GM18511 (cell line): Measurements from ENCODE around the gene LRRC9.
"Not testable (repeated sequence)": the region's sequence is repeated elsewhere in the genome, so short reads cannot be mapped to it uniquely, and the experiment has no call there.

ENCODE experiments used
- ATAC-seq: cut with Tn5 transposase; IDR thresholded peaks from one replicate; pipeline ENCODE4 v1.9.1; 2021; ENCODE audit warnings: mild to moderate bottlenecking, moderate library complexity; ENCODE audit not compliant: unreplicated experiment

LRRC9 gene

DNA sequence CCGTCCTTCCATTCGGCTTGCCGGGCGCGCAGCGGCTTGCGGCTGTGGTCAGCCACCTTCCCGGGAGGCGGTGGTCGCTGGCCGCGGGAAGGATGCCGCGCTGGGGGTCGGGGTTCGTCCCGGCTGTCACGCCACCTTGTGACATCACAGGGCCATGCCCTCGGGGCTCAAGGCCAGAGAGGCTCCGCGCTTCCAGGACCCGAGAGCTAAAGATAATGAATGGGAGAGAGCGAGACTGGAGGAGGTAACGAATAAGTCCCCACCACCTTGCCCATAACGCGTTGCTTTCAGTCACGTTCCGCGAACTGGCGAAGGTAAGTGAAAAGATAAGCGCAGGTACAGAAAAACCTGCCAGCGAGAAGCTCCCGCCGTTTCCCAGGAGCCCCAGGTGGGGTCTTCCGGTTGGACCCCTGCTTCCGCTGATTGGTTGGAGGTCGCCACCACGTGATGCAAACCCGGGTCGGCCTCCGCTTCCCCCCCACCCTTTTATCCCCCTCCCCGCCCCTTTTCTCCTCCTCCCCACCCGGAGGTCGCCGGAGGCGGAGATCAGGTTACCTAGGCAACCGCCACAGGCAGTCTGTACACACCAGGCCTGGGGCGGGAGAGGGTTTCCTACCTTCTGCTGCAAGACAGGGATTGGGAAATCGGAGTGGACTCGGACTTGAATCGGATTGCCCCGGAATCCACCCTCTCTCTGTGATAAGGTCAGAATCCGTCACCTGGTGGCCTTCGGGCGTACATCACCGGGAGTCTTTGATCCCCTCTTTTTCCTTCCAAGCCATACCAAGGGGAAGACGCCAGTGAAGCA, at the start of gene LRRC9:
Gene LRRC9, plus strand, starts transcription at position 575 of the 808 bp plus-strand sequence.
- peak; percentile 40 for ATAC-seq

GRCh38 chr14:59870277-59871165, 49.4 kb upstream of the LRRC9 start, which contains the start of gene RTN1:
RTN1 (minus strand) TSS chr14:59870776; CDS start chr14:59870630, 146 bp downstream.
- peak; percentile 75 for ATAC-seq

DNA sequence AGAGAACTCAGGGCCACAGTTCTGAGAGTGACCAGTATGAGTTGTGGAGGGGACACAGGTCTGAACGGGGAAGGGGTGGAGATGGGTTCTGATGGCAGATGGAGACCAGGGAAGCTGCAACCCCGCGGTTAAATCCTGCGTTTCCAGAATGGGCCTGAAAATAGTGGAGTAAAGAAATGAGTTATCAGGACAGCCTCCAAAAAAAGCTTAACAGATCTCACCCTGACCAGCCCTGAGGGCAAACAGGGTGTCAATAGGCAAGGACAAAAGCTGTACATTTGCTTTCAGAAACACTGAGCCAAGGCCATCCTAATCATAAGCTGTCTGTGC, 48.8 kb upstream of the LRRC9 start:
- no peak for ATAC-seq

DNA sequence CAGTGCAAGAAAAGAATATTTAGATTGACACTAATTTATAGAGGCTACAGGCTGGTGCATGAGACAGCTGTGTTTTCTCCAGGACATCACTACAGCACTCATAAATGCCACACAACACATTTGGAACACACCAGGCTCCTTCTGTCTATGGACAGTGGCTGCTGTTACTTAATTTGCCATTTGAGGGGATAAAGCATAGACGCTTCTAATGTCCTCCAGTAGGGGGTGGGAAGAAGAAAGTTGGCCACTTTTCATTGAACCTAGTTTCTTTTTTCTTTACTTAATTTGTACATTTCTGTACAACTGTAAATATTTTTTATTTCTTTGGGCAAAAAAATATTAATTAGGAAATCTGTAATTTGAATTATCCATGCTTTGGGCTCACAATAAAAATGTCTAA, 37.0 kb upstream of the LRRC9 start:
- no peak for ATAC-seq

- ATAC-seq, result no peak
These were observed 29.3 kb upstream of the LRRC9 start for GRCh38 chr14:59890676-59891075.

GRCh38 chr14:59895721-59896120, 24.2 kb upstream of the LRRC9 start:
- ATAC-seq, result no peak

- ATAC-seq, result no peak
These were observed 22.1 kb upstream of the LRRC9 start for GRCh38 chr14:59897757-59898383.

GRCh38 chr14:59900556-59900955, 19.4 kb upstream of the LRRC9 start:
- ATAC-seq, result no peak

GRCh38 chr14:59904184-59904583, 15.8 kb upstream of the LRRC9 start:
- no peak for ATAC-seq

- no peak for ATAC-seq
These were observed 14.8 kb upstream of the LRRC9 start for GRCh38 chr14:59905188-59905587.

DNA sequence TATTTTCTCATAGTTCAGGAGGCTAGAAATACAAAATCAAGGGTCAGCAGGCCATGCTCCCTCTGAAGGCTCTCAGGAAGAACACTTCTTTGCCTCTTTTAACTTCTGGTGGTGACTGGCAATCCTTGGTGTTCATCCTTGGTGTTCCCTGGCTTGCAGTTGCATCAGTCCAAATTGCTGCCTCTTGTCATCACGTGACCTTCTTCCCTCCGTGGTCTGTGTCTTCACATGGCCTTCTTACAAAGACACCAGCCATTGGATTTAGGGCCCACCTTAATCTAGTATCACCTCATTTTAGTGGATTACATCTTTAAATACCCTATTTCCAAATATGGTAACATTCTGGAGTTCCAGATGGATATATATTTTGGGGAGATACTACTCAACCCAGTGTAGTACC, 7.5 kb upstream of the LRRC9 start:
- ATAC-seq, result no peak

DNA sequence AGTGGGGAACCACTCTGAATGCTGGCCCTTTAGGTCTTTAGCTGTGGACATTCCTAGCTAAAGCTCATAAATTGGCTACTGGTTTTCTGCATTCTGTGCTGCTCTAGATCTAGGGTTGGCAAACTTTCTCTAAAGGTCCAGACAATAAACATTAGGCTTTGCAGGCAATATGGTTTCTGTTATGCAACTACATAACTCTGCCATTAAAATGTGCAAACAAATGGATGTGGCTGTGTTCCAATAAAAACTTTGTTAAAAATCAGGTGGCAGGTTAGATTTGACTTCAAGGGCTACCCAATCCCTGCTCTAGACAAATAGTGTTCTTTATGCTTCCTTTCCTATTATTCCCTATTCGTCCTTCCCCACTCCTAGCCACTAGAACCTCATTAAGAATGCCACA, 6.8 kb upstream of the LRRC9 start:
- no peak for ATAC-seq

DNA sequence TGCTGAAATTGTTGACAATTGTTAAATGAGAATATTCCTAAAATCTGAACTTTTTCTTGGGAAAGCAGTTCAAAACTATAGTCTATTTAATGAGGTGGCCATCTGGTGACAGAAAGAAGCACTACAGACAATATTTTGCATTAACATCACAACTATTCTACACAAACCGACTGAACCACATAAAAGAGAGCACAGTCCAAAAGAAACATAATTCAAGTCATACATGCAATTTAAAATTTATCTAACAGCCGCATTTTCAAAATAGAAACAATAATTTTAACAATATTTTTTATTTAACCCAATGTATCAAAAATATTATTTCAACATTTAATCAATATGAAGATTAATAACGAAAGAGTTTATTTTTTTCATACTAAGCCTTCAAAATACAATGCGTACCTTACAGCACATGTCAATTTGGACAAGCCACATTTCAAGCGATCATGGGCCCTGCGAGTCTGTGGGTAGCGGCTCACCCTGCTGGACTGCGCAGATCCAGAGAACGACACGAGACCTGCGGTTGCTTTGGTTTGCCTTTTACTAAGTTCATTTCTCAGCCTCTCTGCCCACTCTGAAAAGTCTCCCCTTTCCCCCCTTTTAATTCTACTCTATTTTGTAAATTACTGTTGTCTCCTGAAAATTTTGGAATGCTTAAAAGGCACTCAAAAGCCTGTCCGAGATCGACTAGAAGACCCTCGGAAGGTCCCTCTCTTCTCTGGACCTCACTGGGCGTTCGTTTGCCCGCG, 947 bp upstream of the LRRC9 start:
- ATAC-seq, result peak; percentile 77

- ATAC-seq, result no peak
These were observed 387 bp downstream of the LRRC9 start for GRCh38 chr14:59920378-59920683.

- no peak for ATAC-seq
These were observed 5.9 kb downstream of the LRRC9 start for GRCh38 chr14:59925797-59926196.

DNA sequence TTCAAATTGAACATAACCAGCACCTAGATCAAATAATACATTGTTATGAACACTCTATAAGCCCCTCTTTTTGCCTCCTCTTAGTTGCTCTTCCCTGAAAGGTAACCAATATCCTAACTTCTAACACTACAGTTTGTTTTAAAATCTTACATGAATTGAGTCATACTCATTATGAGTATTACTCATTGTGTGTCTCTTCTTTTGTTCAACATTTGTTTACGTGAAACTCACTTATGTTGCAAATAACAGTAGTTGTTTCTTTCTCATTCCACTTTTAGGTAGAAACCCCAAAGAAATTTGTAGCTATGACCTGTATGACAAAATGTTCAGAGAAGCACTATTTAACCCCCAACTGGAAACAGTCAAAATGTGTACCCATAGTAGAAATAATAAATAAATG, 6.6 kb downstream of the LRRC9 start:
- ATAC-seq, result no peak

GRCh38 chr14:59931237-59931636, 11.3 kb downstream of the LRRC9 start:
- ATAC-seq, result no peak

- ATAC-seq, result no peak
These were observed 16.2 kb downstream of the LRRC9 start for GRCh38 chr14:59936145-59936544.

DNA sequence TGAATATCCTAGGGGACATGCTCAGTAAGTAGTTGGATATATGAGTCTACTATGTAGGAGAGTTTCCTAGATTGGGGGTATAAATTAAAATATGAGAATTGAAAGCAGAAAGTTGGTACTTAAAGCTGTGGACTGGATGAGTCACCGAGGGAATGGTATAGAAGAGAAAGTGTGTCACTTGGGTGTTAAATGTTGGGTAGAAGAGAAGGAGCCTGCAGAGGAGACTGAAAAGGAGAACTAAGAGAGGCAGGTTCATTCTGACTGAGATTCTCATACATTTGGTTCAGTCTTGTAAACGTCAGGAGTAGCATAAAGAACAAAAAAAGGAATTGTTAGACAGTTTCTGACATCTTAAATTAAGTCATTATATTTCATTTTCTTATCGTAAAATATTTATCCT, 19.9 kb downstream of the LRRC9 start:
- ATAC-seq, result peak; percentile 69

- not testable (repeated sequence) for ATAC-seq
These were observed 22.4 kb downstream of the LRRC9 start for GRCh38 chr14:59942296-59942862.

- ATAC-seq, result no peak
These were observed 25.0 kb downstream of the LRRC9 start for GRCh38 chr14:59944909-59945308.
